K562 (cell line): ENCODE data around the gene GPR183.

ENCODE experiments used
- HDAC1 ChIP-seq, 2 experiments: fragments of 450-650 bp; IDR thresholded peaks; 2 replicates each; pipeline ENCODE4 v1.6.1; 2016 to 2017; ENCODE audit warnings: inconsistent platforms in 1 of 2, mild to moderate bottlenecking in 1 of 2, moderate library complexity in 1 of 2
- TF ChIP-seq, protein P1 (sequence below): sonication (generic); formaldehyde crosslinking; IDR thresholded peaks from 2 replicates; pipeline ENCODE4 v1.8.1; 2022; ENCODE audit warnings: missing genetic modification reagents
- TF ChIP-seq, protein P2 (sequence below): fragments of 450-650 bp; IDR thresholded peaks from 2 replicates; pipeline ENCODE4 v1.6.1; 2016; ENCODE audit warnings: low read depth

- TF ChIP-seq, protein P1, sequence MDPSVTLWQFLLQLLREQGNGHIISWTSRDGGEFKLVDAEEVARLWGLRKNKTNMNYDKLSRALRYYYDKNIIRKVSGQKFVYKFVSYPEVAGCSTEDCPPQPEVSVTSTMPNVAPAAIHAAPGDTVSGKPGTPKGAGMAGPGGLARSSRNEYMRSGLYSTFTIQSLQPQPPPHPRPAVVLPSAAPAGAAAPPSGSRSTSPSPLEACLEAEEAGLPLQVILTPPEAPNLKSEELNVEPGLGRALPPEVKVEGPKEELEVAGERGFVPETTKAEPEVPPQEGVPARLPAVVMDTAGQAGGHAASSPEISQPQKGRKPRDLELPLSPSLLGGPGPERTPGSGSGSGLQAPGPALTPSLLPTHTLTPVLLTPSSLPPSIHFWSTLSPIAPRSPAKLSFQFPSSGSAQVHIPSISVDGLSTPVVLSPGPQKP (CRISPR knock-in tag): no peak
- TF ChIP-seq, protein P2, sequence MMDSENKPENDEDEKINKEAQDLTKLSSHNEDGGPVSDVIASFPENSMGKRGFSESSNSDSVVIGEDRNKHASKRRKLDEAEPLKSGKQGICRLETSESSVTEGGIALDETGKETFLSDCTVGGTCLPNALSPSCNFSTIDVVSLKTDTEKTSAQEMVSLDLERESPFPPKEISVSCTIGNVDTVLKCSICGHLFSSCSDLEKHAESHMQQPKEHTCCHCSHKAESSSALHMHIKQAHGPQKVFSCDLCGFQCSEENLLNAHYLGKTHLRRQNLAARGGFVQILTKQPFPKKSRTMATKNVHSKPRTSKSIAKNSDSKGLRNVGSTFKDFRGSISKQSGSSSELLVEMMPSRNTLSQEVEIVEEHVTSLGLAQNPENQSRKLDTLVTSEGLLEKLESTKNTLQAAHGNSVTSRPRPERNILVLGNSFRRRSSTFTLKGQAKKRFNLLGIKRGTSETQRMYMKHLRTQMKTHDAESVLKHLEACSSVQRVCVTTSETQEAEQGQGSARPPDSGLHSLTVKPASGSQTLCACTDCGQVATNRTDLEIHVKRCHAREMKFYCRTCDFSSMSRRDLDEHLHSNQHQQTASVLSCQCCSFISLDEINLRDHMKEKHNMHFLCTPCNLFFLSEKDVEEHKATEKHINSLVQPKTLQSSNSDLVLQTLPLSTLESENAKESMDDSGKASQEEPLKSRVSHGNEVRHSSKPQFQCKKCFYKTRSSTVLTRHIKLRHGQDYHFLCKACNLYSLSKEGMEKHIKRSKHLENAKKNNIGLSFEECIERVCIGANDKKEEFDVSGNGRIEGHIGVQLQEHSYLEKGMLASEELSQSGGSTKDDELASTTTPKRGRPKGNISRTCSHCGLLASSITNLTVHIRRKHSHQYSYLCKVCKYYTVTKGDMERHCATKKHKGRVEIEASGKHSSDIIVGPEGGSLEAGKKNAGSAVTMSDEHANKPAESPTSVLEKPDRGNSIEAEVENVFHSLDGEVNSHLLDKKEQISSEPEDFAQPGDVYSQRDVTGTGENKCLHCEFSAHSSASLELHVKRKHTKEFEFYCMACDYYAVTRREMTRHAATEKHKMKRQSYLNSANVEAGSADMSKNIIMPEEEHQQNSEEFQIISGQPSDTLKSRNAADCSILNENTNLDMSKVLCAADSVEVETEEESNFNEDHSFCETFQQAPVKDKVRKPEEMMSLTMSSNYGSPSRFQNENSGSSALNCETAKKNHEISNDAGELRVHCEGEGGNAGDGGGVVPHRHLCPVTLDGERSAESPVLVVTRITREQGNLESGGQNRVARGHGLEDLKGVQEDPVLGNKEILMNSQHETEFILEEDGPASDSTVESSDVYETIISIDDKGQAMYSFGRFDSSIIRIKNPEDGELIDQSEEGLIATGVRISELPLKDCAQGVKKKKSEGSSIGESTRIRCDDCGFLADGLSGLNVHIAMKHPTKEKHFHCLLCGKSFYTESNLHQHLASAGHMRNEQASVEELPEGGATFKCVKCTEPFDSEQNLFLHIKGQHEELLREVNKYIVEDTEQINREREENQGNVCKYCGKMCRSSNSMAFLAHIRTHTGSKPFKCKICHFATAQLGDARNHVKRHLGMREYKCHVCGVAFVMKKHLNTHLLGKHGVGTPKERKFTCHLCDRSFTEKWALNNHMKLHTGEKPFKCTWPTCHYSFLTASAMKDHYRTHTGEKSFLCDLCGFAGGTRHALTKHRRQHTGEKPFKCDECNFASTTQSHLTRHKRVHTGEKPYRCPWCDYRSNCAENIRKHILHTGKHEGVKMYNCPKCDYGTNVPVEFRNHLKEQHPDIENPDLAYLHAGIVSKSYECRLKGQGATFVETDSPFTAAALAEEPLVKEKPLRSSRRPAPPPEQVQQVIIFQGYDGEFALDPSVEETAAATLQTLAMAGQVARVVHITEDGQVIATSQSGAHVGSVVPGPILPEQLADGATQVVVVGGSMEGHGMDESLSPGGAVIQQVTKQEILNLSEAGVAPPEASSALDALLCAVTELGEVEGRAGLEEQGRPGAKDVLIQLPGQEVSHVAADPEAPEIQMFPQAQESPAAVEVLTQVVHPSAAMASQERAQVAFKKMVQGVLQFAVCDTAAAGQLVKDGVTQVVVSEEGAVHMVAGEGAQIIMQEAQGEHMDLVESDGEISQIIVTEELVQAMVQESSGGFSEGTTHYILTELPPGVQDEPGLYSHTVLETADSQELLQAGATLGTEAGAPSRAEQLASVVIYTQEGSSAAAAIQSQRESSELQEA: no peak
- TF ChIP-seq HDAC1 (IDR thresholded peaks at IDR 0.05): no peak
Measured at GRCh38 chr13:99250982-99251825, 56.0 kb downstream of the GPR183 start.
